Coronary artery (tissue), 2 donors: ENCODE data around the gene RTP5.
"Not testable (repeated sequence)": the region's sequence is repeated elsewhere in the genome, so short reads cannot be mapped to it uniquely, and the experiment has no call there.

ENCODE experiments used
- DNase-seq: peaks from one replicate; pipeline ENCODE4 v3.0.0-alpha.2; 2017; ENCODE audit warnings: low spot score
- H3K27ac ChIP-seq, 2 donors: fragments of 200-600 bp; sonication (generic); one replicate each; pipeline ENCODE4 v1.5.1; 2016 to 2019
- H3K4me3 ChIP-seq: fragments of 200-600 bp; sonication (generic); 2 replicates; pipeline ENCODE4 v1.5.1; 2016; ENCODE audit warnings: mild to moderate bottlenecking, moderate library complexity
- CTCF ChIP-seq: fragments of 200-600 bp; sonication (generic); IDR thresholded peaks from one replicate; pipeline ENCODE4 v1.5.1; 2019; ENCODE audit warnings: antibody characterized with exemption

RTP5 gene

DNA sequence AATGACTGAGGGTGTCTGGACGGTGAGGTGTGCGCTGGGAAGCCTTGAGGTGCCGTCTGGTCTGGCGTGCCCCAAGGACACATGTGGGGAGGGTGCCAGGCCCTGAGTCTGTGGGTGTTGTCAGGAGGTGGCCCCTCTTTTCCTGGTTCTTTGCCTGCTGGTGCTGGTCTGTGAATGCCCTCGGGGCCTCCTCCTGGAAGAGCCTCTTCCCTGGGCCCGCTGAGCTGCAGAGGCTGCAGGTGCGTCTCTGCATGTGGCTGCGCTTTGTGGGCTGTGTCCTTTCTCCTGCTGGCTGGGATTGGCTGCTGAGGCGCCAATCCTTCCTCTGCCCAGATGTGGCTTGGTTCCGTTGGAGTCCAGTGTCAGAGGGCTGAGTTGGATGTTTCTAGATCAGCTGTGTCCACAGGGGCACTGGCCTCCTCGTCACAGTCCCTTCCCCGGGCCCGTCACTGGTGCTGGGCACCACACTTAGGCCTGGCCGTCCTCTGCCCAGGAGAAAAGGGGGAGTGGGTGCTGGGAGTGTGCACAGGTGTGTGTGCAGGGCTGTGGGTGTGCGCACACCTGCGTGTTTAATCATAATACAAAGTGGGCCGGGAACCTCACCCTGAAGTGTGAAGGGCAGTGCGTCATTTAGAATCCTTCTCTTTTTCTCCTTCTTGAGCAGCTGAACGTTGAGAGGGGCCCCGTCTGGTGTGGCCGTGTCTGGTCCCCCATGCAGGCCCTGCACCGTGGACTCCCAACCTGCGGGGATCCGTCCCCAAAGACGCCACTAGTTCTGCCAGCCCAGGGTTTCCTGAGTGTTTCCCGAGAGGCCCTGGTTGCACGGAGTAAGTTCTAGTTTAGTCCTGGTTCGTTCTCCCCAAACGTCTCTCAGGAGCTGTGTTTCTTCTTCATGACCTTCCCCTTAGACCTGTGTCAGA is 35.5 kb downstream of the RTP5 start:
- no peak for TF ChIP-seq CTCF
- peak; percentile 59 for DNase-seq
- Histone ChIP-seq H3K27ac (no peak overlapping the region), H3K4me3 (no peak overlapping the region)

GRCh38 chr2:241905716-241906377 is 36.3 kb downstream of the RTP5 start:
- Histone ChIP-seq H3K4me3 (no peak overlapping the region), H3K27ac (no peak overlapping the region)
- peak; percentile 49 for DNase-seq
- no peak for TF ChIP-seq CTCF

DNA sequence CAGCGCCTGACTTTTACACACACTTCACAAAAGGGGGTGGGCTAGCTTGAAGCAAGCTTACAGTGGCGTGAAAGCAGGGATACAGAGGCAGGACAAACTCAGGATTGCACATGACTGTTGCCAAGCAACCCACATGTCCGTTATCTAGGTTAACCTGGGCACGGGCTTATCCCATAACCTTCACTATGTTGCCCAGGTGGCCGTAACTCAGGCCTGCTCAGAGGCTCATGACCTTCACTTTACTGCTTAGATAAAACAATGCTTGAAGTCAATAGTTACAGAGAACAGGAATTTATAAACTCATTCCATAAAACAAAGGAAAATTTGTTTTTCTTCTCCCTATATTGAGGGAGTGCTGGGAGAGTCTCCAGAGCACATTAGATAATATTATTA is 36.8 kb downstream of the RTP5 start:
- not testable (repeated sequence) for H3K27ac ChIP-seq, DNase-seq, H3K4me3 ChIP-seq

DNA sequence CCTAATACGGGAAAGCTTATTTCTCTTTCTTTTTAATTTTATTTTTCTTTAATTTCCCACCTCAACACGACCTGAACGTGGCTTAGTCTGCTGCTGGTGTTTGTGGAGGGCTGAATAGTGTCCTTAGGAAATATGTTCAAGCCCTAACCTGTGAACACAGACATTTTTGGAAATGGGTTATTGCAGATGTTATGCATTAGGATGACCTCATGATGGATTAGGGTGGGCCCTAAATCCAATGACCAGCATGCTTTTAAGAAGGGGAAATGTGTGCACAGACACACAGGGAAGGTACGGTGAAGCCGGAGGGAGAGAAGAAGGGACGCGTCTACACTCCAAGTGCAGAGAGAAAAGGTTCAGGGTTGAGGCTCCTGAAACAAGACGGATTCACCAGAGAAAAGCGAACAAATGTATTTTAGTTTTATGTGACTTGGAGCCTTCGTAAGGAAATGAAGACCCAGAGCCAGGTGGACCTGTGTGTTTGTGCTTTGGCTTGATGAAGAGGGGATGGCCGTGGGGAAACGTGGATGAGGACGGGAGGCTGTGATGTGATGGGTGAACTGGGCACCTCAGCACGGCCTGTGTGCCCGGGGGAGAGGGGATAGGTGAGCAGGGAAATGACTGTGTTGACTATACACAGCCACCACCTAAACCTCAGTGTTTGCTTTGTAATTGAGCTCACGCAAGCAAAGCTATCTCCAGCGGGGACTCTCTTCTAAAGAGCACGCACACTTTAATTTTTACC is 37.5 kb downstream of the RTP5 start:
- TF ChIP-seq CTCF: no peak
- Histone ChIP-seq H3K27ac (no peak overlapping the region), H3K4me3 (no peak overlapping the region)
- peak; percentile 38 for DNase-seq

DNA sequence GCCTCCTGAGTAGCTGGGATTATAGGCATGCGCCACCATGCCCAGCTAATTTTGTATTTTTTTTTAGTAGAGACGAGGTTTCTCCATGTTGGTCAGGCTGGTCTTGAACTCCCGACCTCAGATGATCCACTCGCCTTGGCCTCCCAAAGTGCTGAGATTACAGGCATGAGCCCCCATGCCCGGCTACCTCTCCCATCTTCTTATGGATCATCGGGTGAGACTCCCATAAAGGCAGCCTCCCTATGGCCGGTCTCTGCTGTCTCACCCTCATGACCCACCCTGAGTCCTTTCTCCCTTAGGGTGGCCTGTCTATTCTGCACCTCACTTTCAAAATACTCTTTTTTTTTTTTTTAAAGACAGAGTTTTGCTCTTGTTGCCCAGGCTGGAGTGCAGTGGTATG is 38.3 kb downstream of the RTP5 start:
- H3K4me3 ChIP-seq, H3K27ac ChIP-seq: not testable (repeated sequence)
- peak; percentile 19 for DNase-seq

DNA sequence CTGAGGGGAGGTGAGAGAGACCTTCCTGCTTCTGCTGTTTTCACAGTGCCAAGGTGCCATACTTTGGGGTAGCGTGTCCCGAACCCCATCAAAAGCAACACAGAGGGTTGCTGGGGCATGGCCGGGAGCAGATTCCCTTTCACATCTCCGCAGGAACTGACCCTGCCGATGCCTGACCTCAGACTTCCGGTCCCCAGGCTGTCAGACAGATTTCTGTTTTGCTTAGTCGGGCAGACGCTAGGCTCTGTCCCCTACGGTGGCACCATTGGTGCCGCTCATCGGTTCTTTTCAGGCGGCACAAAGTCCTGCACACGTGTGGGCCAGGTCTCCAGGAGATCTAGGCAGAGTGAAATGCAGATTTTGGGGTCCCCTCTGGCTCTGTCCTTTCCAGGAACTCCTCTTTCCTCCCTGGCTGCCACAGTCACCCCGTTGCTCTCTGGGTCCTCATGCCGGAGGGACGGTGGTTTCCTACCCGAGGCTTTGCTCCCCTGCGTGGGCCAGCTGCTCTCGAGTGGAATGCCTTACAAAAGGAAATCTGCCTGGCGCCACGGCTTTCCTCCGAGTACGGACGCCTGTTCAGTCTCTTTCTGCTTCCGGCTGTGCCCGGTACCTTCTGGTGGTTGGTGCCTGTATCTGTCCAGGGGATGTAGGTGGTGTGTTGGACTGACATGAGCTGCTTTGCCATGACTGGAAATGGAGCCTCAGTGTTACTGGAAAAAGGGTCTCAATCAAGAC is 39.3 kb downstream of the RTP5 start:
- peak; percentile 50 for DNase-seq
- no peak overlapping the region for H3K4me3 ChIP-seq
- no peak for TF ChIP-seq CTCF

GRCh38 chr2:241909769-241910168 is 40.2 kb downstream of the RTP5 start:
- H3K4me3 ChIP-seq: no peak overlapping the region
- DNase-seq: peak; percentile 9
- no peak for TF ChIP-seq CTCF
- no peak overlapping the region for H3K27ac ChIP-seq

More for the DNA sequence above, 39.3 kb downstream of the RTP5 start:
- H3K27ac ChIP-seq: no peak overlapping the region
